Measurements from ENCODE around the gene CPSF3.
"Not testable (repeated sequence)": the region's sequence is repeated elsewhere in the genome, so short reads cannot be mapped to it uniquely, and the experiment has no call there.

CPSF3 gene

DNA sequence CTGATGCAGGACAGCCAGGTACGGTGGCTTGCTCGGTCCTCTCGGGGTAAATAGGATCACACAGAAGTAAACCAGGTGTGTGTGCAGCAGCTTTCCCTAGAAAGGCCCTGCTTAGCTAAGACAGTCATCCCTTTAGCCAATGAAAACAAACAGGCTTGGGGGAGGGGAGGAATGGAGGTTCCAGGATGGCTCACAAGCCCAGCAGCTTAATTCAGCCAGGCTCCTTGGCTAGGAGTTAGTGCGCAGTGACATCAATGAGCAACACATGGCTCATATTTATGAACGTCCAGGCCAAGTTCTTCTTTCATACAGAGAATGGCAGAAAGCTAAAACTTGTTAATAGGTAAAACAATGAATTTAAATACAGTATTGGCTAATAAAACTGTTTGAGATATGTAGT lies 61.1 kb downstream of the CPSF3 start:
- Histone ChIP-seq H3K4me1 (ENCODE audit: control insufficient read depth, insufficient read depth, low read length) (no peaks in the 10 kb centered on the region), H3K4me3 (ENCODE audit: low read length) (no peak overlapping the region), H3K27me3 (ENCODE audit: control insufficient read depth, insufficient read depth, low read length) (no peaks in the 10 kb centered on the region), H3K27ac (ENCODE audit: low read depth, low read length) (no peak overlapping the region), H3K36me3 (ENCODE audit: control insufficient read depth, insufficient read depth, low read length) (peaks cover 62% of the 10 kb centered on the region), H3K9ac (ENCODE audit: low read length) (no peak overlapping the region)

DNA sequence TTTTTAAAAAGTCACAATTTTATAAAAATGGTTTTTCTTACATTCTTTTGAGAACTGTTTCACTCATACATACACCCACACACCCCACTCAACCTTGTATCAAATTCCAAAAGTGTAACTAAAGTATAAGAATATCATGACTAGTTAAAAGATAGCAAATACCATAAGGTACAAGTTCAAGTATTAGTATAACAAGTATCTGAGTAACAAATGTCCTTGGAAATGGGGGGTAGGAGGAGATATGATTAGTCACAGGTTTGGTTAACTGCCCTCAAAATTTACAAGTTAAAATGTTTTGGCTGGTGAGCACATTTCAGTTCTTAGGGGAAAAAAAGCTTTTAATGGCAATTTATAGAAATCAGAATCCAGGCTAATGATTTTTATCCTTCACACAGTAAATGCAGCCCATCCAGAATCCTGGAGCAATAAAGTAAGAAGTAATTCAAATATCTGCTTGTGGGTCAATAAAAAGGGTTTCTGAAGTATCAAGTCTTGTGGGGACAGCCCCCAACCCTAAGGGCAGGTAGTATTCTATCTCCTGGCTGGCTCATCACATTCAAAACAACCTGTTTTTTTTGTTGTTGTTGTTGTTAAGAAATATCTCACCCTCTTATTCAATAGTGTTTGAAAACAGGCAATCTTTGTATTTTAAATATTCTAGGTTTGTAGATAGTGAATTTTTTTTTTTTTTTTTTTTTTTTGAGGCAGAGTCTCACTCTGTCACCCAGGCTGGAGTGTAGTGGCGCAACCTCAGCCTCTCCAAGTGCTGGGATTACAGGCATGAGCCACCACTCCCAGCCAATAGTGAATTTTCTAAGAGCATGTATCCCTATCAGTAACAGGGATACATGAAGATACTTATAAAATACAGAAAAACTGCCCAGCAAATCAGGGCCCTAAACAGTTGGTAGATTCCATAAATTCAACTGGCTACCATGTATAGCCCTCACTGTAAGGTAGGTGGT lies 65.4 kb downstream of the CPSF3 start:
- Histone ChIP-seq H3K4me3 (ENCODE audit: low read length) (no peak overlapping the region), H3K36me3 (ENCODE audit: control insufficient read depth, insufficient read depth, low read length) (peaks cover 53% of the 10 kb centered on the region), H3K27me3 (ENCODE audit: control insufficient read depth, insufficient read depth, low read length) (no peaks in the 10 kb centered on the region), H3K9ac (ENCODE audit: low read length) (no peak overlapping the region), H3K4me1 (ENCODE audit: control insufficient read depth, insufficient read depth, low read length) (no peaks in the 10 kb centered on the region), H3K27ac (ENCODE audit: low read depth, low read length) (no peak overlapping the region)

DNA sequence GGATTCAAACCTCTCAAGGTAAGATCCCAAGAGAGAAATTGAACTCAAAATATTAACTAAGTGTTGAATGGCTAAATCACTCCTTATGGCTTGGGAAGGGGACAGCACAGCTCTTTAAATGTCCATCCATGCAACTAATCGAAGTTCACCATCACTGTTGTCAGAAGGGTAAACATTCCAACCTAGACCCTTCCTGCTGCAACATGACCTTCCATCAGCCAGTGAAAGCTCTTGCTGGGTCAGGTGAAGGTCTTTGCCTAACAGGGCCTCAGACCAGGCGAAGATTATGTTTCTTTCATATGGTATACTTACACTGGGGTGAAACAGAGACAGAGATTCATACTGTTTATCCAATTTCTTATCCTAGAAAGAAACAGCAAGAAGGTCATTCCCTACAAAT lies 67.3 kb downstream of the CPSF3 start:
- no peaks in the 10 kb centered on the region for H3K4me1 ChIP-seq (ENCODE audit: control insufficient read depth, insufficient read depth, low read length)
- no peak overlapping the region for H3K27ac ChIP-seq (ENCODE audit: low read depth, low read length)
- H3K27me3 ChIP-seq (ENCODE audit: control insufficient read depth, insufficient read depth, low read length): no peaks in the 10 kb centered on the region
- peaks cover 42% of the 10 kb centered on the region for H3K36me3 ChIP-seq (ENCODE audit: control insufficient read depth, insufficient read depth, low read length)
- no peak overlapping the region for H3K9ac ChIP-seq (ENCODE audit: low read length)
- no peak overlapping the region for H3K4me3 ChIP-seq (ENCODE audit: low read length)

DNA sequence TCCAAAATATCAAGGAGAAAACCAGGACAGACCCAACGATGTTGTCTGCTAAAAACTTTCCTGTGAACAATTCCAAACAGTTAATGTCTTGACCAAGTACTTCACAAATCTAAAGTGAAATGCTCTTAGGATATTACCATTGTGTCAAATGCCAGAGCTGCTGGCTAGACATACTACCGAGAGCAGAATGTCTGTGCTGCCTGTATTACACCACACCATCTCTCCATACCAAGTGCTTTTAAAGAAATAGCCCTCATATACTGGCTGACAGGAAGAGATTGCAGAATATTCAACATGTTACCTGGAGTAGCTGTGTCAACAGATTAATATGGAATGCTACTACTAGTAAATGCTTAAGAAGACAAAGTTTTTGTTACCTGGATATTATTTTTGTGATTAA lies 69.5 kb downstream of the CPSF3 start:
- no peak overlapping the region for H3K4me3 ChIP-seq (ENCODE audit: low read length)
- no peaks in the 10 kb centered on the region for H3K27me3 ChIP-seq (ENCODE audit: control insufficient read depth, insufficient read depth, low read length)
- H3K27ac ChIP-seq (ENCODE audit: low read depth, low read length): no peak overlapping the region
- peaks cover 35% of the 10 kb centered on the region for H3K36me3 ChIP-seq (ENCODE audit: control insufficient read depth, insufficient read depth, low read length)
- no peak overlapping the region for H3K9ac ChIP-seq (ENCODE audit: low read length)
- no peaks in the 10 kb centered on the region for H3K4me1 ChIP-seq (ENCODE audit: control insufficient read depth, insufficient read depth, low read length)

DNA sequence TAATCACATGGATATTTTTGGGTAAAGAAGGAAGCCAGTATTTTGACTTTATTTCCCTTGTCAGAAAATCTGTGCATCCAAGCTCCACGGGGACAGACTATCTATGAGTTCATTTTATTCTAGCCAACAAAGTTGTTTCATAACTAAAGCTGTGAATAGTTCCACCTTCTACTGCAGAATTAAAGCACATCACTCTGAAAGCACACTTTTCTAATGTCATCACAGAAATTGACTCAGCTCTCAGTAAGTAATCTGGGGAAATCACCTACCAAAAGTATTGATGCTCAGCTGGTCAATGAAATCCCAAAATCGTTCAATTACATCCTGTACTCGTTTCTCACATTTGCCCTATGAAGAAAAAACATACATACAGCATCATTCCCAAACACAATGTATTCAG lies 70.0 kb downstream of the CPSF3 start:
- no peak overlapping the region for H3K9ac ChIP-seq (ENCODE audit: low read length)
- no peak overlapping the region for H3K27ac ChIP-seq (ENCODE audit: low read depth, low read length)
- H3K36me3 ChIP-seq (ENCODE audit: control insufficient read depth, insufficient read depth, low read length): peaks cover 30% of the 10 kb centered on the region

DNA sequence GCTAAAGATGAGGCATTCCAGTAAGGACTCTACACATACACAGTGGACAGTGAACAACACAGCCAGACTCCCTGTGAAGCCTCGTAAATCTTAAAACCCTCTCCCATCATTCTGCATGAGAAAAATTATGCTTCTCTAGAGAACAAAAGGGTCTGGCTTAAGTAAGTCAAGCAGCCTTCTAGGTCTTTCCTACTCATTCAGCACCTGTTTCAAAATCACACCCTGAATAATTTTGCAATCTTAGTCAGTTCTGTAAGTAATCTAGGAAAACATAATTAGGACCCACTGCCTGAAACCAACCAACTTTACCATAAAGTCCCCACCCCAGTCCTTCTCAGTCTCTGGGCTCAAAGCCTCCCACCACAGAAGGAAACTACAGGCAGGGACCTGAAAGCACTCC lies 70.6 kb downstream of the CPSF3 start:
- peaks cover 27% of the 10 kb centered on the region for H3K36me3 ChIP-seq (ENCODE audit: control insufficient read depth, insufficient read depth, low read length)
- no peaks in the 10 kb centered on the region for H3K4me1 ChIP-seq (ENCODE audit: control insufficient read depth, insufficient read depth, low read length)
- H3K27me3 ChIP-seq (ENCODE audit: control insufficient read depth, insufficient read depth, low read length): no peaks in the 10 kb centered on the region
- H3K4me3 ChIP-seq (ENCODE audit: low read length): no peak overlapping the region
- no peak overlapping the region for H3K27ac ChIP-seq (ENCODE audit: low read depth, low read length)
- H3K9ac ChIP-seq (ENCODE audit: low read length): no peak overlapping the region

More for the DNA sequence above, 70.0 kb downstream of the CPSF3 start:
- Histone ChIP-seq H3K4me3 (ENCODE audit: low read length) (no peak overlapping the region), H3K4me1 (ENCODE audit: control insufficient read depth, insufficient read depth, low read length) (no peaks in the 10 kb centered on the region), H3K27me3 (ENCODE audit: control insufficient read depth, insufficient read depth, low read length) (no peaks in the 10 kb centered on the region)

DNA sequence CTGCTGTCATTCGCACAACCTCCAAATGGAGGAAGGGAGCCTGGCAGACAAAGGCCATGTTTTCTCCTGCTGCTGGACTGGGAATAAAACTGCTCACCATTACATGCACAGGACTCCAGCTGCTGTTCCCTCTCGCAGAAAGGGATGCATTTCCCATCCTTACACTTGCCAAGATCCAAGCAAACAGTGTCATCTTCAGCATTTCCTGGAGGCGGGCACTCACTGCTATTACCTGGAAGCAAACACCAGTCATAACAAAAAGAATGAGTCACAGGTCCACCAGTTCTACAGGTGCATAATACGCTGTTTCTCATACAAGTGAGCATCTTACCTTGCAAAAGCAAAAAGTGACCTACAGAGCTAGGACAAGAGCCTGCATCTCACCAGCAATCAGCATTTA lies 73.6 kb downstream of the CPSF3 start:
- Histone ChIP-seq H3K9ac (ENCODE audit: low read length) (no peak overlapping the region), H3K27ac (ENCODE audit: low read depth, low read length) (no peak overlapping the region), H3K4me3 (ENCODE audit: low read length) (no peak overlapping the region), H3K27me3 (ENCODE audit: control insufficient read depth, insufficient read depth, low read length) (no peaks in the 10 kb centered on the region), H3K36me3 (ENCODE audit: control insufficient read depth, insufficient read depth, low read length) (peaks cover 19% of the 10 kb centered on the region), H3K4me1 (ENCODE audit: control insufficient read depth, insufficient read depth, low read length) (no peaks in the 10 kb centered on the region)

DNA sequence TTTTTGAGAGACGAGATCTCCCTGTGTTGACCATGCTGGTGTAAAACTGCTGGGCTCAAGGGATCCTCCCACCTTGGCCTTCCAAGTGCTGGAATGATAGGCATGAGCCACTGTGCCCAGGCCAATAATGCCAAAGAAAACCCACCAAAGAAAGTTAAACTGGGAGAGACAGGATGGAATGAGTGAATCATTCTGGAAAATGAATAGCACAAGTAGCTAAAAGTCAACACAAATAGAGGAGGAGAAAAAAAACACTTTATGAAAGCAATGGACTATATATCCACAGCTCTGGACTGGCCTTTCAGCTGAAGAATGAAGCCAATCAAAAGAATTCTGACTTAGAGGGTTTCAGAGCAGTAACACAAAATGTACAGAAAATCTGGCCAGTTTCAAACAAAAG lies 74.8 kb downstream of the CPSF3 start:
- no peaks in the 10 kb centered on the region for H3K27me3 ChIP-seq (ENCODE audit: control insufficient read depth, insufficient read depth, low read length)
- no peak overlapping the region for H3K27ac ChIP-seq (ENCODE audit: low read depth, low read length)
- H3K4me3 ChIP-seq (ENCODE audit: low read length): no peak overlapping the region
- H3K36me3 ChIP-seq (ENCODE audit: control insufficient read depth, insufficient read depth, low read length): peaks cover 22% of the 10 kb centered on the region
- no peak overlapping the region for H3K9ac ChIP-seq (ENCODE audit: low read length)
- H3K4me1 ChIP-seq (ENCODE audit: control insufficient read depth, insufficient read depth, low read length): no peaks in the 10 kb centered on the region

DNA sequence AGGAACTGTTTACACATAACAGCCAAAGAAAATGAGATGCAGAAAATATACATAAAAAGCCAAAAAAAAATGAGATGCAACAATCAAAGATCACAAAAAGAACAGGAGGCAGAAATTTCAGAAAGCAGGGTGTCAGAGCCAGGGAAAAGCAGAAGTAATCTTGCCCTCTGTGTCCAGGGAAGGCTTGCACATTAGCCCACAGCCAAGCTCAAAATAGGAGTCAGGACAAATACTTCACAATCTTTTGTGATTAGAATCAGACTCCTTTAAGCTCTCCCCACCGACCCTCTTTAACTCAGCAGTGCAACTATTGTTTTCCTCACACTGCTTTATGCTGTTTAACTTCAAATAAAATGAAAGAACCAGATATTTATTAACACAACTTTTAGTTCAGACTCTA lies 85.5 kb downstream of the CPSF3 start:
- peaks cover 9% of the 10 kb centered on the region for H3K36me3 ChIP-seq (ENCODE audit: control insufficient read depth, insufficient read depth, low read length)

DNA sequence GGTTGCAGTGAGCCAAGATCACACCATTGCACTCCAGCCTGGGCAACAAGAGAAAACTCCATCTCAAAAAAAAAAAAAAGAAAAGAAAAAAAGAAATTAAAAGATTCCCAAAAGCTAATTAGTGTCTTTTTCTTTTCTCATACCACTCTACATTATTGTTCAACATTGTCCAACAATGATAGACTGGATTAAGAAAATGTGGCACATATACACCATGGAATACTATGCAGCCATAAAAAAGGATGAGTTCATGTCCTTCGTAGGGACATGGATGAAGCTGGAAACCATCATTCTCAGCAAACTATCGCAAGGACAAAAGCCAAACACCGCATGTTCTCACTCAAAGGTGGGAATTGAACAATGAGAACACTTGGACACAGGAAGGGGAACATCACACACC lies 90.5 kb downstream of the CPSF3 start:
- H3K4me1 ChIP-seq (ENCODE audit: control insufficient read depth, insufficient read depth, low read length); H3K9ac ChIP-seq (ENCODE audit: low read length); H3K27me3 ChIP-seq (ENCODE audit: control insufficient read depth, insufficient read depth, low read length); H3K4me3 ChIP-seq (ENCODE audit: low read length); H3K27ac ChIP-seq (ENCODE audit: low read depth, low read length): not testable (repeated sequence)
- peaks cover 14% of the 10 kb centered on the region for H3K36me3 ChIP-seq (ENCODE audit: control insufficient read depth, insufficient read depth, low read length)

More for the DNA sequence above, 85.5 kb downstream of the CPSF3 start:
- no peak overlapping the region for H3K27ac ChIP-seq (ENCODE audit: low read depth, low read length)
- no peaks in the 10 kb centered on the region for H3K27me3 ChIP-seq (ENCODE audit: control insufficient read depth, insufficient read depth, low read length)
- H3K4me1 ChIP-seq (ENCODE audit: control insufficient read depth, insufficient read depth, low read length): no peaks in the 10 kb centered on the region
- H3K9ac ChIP-seq (ENCODE audit: low read length): no peak overlapping the region
- H3K4me3 ChIP-seq (ENCODE audit: low read length): no peak overlapping the region

DNA sequence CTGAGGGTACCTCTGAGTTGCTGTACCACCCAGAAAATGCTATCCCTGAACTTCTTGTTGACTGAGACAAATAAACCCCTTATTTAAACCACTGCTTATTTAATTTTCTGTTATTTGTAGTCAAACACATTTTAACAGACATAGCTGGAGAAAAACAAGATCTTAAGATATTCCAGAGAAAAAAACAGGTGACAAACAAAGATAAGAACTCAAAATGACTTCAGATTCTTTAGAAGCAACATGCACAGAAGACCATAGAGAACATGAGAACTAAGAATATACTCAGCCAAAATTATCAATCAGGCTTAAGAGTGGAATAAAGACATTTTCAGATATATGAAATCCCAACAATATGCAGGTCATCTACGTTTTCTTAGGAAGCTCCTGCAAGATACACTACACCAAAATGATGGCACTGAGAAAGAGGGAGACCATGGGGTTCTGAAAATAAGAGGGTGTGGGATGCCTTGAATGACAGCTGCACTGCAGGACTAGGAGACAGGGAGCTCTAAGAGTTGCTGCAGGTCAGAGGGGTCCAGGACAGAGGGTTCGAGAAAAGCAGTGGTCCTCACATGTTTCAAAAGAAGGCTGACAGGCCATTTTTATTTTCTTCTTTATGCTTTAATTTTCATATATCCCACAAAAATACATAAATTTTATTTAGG lies 93.8 kb downstream of the CPSF3 start:
- Histone ChIP-seq H3K4me1 (ENCODE audit: control insufficient read depth, insufficient read depth, low read length) (no peaks in the 10 kb centered on the region), H3K9ac (ENCODE audit: low read length) (no peak overlapping the region), H3K27me3 (ENCODE audit: control insufficient read depth, insufficient read depth, low read length) (no peaks in the 10 kb centered on the region), H3K27ac (ENCODE audit: low read depth, low read length) (no peak overlapping the region), H3K36me3 (ENCODE audit: control insufficient read depth, insufficient read depth, low read length) (peaks cover 25% of the 10 kb centered on the region), H3K4me3 (ENCODE audit: low read length) (no peak overlapping the region)

DNA sequence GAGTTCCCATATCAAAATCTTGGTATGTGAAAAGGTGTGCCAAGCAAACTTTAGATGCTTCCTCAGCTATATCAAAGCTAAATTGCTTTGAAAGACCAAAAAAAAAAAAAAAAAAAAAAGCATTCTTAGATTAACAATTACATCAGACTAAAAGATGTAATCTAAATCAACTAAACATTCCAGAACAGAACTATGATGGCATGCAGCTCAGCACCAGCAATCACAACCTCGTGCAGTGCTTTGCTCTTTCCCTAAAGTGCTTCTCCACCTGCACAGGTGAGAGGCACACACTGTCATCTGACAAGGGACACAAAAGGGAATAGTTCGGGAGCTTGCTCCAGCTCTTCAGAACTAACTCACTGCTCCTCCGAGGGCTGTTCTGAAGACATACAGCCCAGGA lies 94.7 kb downstream of the CPSF3 start:
- peaks cover 26% of the 10 kb centered on the region for H3K36me3 ChIP-seq (ENCODE audit: control insufficient read depth, insufficient read depth, low read length)
- H3K27me3 ChIP-seq (ENCODE audit: control insufficient read depth, insufficient read depth, low read length): no peaks in the 10 kb centered on the region
- no peak overlapping the region for H3K4me3 ChIP-seq (ENCODE audit: low read length)
- H3K4me1 ChIP-seq (ENCODE audit: control insufficient read depth, insufficient read depth, low read length): no peaks in the 10 kb centered on the region
- H3K27ac ChIP-seq (ENCODE audit: low read depth, low read length): no peak overlapping the region
- no peak overlapping the region for H3K9ac ChIP-seq (ENCODE audit: low read length)
